ENCODE data around the gene WFIKKN2. TPM values are rescaled to one million over a fixed set of nuclear protein-coding genes. Genes with fewer than 3 reads are reported as not detected.

The WFIKKN2 gene
- total RNA-seq, 1 donor from 2014 or later, result 0.07 TPM

DNA sequence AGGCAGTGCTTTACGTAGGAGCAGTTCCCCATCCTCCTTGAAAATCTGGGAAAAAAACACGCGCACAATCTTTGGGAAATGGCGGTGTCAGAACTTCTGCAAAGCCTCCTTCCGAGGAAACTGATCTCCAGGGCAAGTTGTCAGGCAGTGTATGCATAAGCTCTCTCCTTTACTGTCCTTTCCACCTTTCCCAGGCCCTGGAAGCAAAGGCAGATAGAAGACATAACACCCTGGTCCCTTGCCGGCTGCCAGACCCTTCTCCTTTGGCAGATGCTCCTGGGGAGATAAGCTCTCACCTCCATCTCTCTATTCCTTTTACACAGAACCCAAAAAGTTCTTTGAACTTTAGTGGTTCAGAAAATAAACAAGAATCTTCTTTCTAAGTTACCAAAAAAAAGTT, 18.4 kb downstream of the WFIKKN2 start:
- H3K4me1 Mint-ChIP-seq (ENCODE audit: low read depth, unreplicated experiment), result peaks cover 9% of the 10 kb centered on the region
- FAIRE-seq (no peak), DNase-seq (ENCODE audit: low read depth) (no peak)
- Histone ChIP-seq H3K27me3 (ENCODE audit: insufficient read depth, low read length) (peaks cover 12% of the 10 kb centered on the region), H3K4me3 (ENCODE audit: insufficient read depth, low read depth, low read length) (no peak overlapping the region), H3K79me2 (ENCODE audit: insufficient read depth, low read length) (no peaks in the 10 kb centered on the region), H3K27ac (ENCODE audit: low read depth, low read length) (no peak overlapping the region), H4K20me1 (ENCODE audit: insufficient read depth, low read length) (no peaks in the 10 kb centered on the region), H3K4me1 (ENCODE audit: insufficient read depth, low read length) (no peaks in the 10 kb centered on the region), H3K9me3 (ENCODE audit: insufficient read depth, low read depth, low read length) (no peaks in the 10 kb centered on the region), H3K36me3 (ENCODE audit: insufficient read depth, low read length) (no peaks in the 10 kb centered on the region), H3K9ac (ENCODE audit: low read length) (no peak overlapping the region), H2AFZ (ENCODE audit: low read depth, low read length) (no peak overlapping the region), H3K4me2 (ENCODE audit: low read length) (no peak overlapping the region)
- peaks cover 18% of the 10 kb centered on the region for H3K27me3 Mint-ChIP-seq (ENCODE audit: low read depth, unreplicated experiment)
- H3K36me3 Mint-ChIP-seq (ENCODE audit: low read depth, unreplicated experiment), result no peaks in the 10 kb centered on the region
- H3K9me3 Mint-ChIP-seq (ENCODE audit: unreplicated experiment), result no peaks in the 10 kb centered on the region
- no peak overlapping the region for H3K27ac Mint-ChIP-seq (ENCODE audit: unreplicated experiment)
- no peak overlapping the region for H3K4me3 Mint-ChIP-seq (ENCODE audit: unreplicated experiment)
- TF ChIP-seq, protein P1, sequence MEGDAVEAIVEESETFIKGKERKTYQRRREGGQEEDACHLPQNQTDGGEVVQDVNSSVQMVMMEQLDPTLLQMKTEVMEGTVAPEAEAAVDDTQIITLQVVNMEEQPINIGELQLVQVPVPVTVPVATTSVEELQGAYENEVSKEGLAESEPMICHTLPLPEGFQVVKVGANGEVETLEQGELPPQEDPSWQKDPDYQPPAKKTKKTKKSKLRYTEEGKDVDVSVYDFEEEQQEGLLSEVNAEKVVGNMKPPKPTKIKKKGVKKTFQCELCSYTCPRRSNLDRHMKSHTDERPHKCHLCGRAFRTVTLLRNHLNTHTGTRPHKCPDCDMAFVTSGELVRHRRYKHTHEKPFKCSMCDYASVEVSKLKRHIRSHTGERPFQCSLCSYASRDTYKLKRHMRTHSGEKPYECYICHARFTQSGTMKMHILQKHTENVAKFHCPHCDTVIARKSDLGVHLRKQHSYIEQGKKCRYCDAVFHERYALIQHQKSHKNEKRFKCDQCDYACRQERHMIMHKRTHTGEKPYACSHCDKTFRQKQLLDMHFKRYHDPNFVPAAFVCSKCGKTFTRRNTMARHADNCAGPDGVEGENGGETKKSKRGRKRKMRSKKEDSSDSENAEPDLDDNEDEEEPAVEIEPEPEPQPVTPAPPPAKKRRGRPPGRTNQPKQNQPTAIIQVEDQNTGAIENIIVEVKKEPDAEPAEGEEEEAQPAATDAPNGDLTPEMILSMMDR (IDR thresholded peaks at IDR 0.05; ENCODE audit: insufficient read depth, low read depth, low read length), result no peak
- TF ChIP-seq EZH2 (IDR thresholded peaks at IDR 0.05; ENCODE audit: insufficient read depth, low read length), result no peak

DNA sequence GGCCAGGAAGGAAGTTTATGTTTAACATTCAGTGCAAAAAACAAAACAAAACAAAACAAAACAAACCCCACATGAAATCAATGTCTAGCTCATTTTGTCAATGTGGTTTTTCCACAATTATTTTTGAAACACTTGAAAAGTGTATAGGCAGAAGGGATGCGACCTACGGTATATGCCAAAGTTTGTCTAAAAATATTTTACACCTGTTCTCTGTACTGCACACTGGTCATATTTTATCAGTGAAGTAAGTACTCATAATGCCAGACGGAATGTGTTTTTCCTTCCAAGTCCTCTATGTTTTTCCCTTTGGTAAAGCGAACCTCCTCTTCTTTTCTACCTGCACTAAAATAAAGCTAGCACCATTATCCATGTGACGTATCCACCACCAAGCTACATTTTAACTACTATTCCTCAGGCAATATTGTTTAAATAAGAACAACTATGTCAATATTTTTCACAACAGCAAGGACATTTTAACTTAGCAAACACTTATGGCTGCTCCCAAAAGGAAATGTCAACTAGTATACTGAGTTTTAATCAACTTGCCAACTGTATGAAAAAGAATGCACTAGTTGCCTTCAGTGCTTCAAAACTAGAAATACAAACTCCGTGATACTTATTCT, 20.4 kb downstream of the WFIKKN2 start:
- Mint-ChIP-seq H3K27ac (ENCODE audit: unreplicated experiment) (no peak overlapping the region), H3K4me3 (ENCODE audit: unreplicated experiment) (no peak overlapping the region), H3K36me3 (ENCODE audit: low read depth, unreplicated experiment) (no peaks in the 10 kb centered on the region), H3K9me3 (ENCODE audit: unreplicated experiment) (no peaks in the 10 kb centered on the region), H3K27me3 (ENCODE audit: low read depth, unreplicated experiment) (peaks cover 14% of the 10 kb centered on the region), H3K4me1 (ENCODE audit: low read depth, unreplicated experiment) (peaks cover 9% of the 10 kb centered on the region)
- Histone ChIP-seq H2AFZ (ENCODE audit: low read depth, low read length) (no peak overlapping the region), H3K27ac (ENCODE audit: low read depth, low read length) (no peak overlapping the region), H3K36me3 (ENCODE audit: insufficient read depth, low read length) (no peaks in the 10 kb centered on the region), H3K4me2 (ENCODE audit: low read length) (no peak overlapping the region), H3K27me3 (ENCODE audit: insufficient read depth, low read length) (peaks cover 12% of the 10 kb centered on the region), H3K9me3 (ENCODE audit: insufficient read depth, low read depth, low read length) (no peaks in the 10 kb centered on the region), H3K4me3 (ENCODE audit: insufficient read depth, low read depth, low read length) (no peak overlapping the region), H3K9ac (ENCODE audit: low read length) (no peak overlapping the region), H4K20me1 (ENCODE audit: insufficient read depth, low read length) (no peaks in the 10 kb centered on the region), H3K4me1 (ENCODE audit: insufficient read depth, low read length) (no peaks in the 10 kb centered on the region), H3K79me2 (ENCODE audit: insufficient read depth, low read length) (no peaks in the 10 kb centered on the region)
- no peak for FAIRE-seq
- no peak for DNase-seq (ENCODE audit: low read depth)
- TF ChIP-seq EZH2 (IDR thresholded peaks at IDR 0.05; ENCODE audit: insufficient read depth, low read length), result no peak
- TF ChIP-seq, protein P1 (IDR thresholded peaks at IDR 0.05; ENCODE audit: insufficient read depth, low read depth, low read length), result no peak

DNA sequence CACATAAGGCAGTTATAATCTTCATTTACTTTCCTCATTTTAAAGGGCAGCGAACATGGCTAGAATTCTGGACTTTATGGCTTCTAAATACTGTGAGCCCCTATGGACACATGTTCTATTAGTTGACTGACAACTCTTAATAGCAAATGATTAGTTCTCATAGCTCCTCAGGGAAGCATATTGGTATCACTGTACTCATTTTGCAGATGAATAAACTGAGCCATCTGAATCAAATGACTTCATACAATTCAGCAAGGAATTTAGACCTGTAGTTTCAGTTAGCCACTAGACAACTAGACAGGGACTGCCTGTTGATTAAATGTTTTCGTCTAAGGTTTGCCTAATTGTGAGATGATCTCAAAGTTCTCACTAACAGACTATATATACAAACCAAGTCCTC, 21.0 kb downstream of the WFIKKN2 start:
- Histone ChIP-seq H3K9ac (ENCODE audit: low read length) (no peak overlapping the region), H4K20me1 (ENCODE audit: insufficient read depth, low read length) (no peaks in the 10 kb centered on the region), H3K36me3 (ENCODE audit: insufficient read depth, low read length) (no peaks in the 10 kb centered on the region), H3K4me2 (ENCODE audit: low read length) (no peak overlapping the region), H3K27me3 (ENCODE audit: insufficient read depth, low read length) (peaks cover 12% of the 10 kb centered on the region), H3K79me2 (ENCODE audit: insufficient read depth, low read length) (no peaks in the 10 kb centered on the region), H3K4me1 (ENCODE audit: insufficient read depth, low read length) (no peaks in the 10 kb centered on the region), H3K4me3 (ENCODE audit: insufficient read depth, low read depth, low read length) (no peak overlapping the region), H3K9me3 (ENCODE audit: insufficient read depth, low read depth, low read length) (no peaks in the 10 kb centered on the region), H3K27ac (ENCODE audit: low read depth, low read length) (no peak overlapping the region), H2AFZ (ENCODE audit: low read depth, low read length) (no peak overlapping the region)
- Mint-ChIP-seq H3K36me3 (ENCODE audit: low read depth, unreplicated experiment) (no peaks in the 10 kb centered on the region), H3K4me3 (ENCODE audit: unreplicated experiment) (no peak overlapping the region), H3K27me3 (ENCODE audit: low read depth, unreplicated experiment) (peaks cover 14% of the 10 kb centered on the region), H3K9me3 (ENCODE audit: unreplicated experiment) (no peaks in the 10 kb centered on the region), H3K27ac (ENCODE audit: unreplicated experiment) (no peak overlapping the region), H3K4me1 (ENCODE audit: low read depth, unreplicated experiment) (peaks cover 9% of the 10 kb centered on the region)
- no peak for TF ChIP-seq EZH2 (IDR thresholded peaks at IDR 0.05; ENCODE audit: insufficient read depth, low read length)
- TF ChIP-seq, protein P1 (IDR thresholded peaks at IDR 0.05; ENCODE audit: insufficient read depth, low read depth, low read length), result no peak
- FAIRE-seq (no peak), DNase-seq (ENCODE audit: low read depth) (no peak)
